ENCODE results near the gene LTN1. TPM values are rescaled to one million over a fixed set of nuclear protein-coding genes. Genes with fewer than 3 reads are reported as not detected.

The LTN1 gene
- total RNA-seq, 1 donor from 2014 or later = 21.9 TPM

DNA sequence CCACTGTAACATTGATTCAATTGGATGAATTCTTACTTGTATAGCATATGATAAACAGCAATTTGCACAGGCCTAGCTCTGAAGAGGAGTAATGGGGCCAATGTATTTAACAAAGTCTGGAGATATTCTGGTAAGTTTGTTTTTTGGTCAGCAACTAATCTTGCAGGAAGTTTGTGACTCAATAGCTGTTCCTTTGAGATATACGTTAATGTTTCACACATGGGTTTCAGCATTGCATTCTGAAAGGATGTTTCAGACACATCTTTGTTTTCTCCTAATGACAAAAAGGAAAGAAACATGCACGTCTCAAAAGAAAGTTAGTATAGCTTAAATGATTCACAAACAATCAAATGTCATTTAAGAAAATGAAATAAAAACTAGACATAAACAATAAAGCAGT lies 49.0 kb downstream of the LTN1 start:
- Histone ChIP-seq H3K36me3 (peaks cover 0 to 48% of the 10 kb centered on the region in 2 donors), H3K27me3 (no peaks in the 10 kb centered on the region), H3K9me3 (no peaks in the 10 kb centered on the region), H3K4me3 (no peak overlapping the region), H3K27ac (no peak overlapping the region), H3K4me1 (no peaks in the 10 kb centered on the region)
- TF ChIP-seq POLR2A (IDR thresholded peaks at IDR 0.05) (no peak), POLR2AphosphoS5 (IDR thresholded peaks at IDR 0.05; ENCODE audit: insufficient read depth in 1 of 2, low read depth in 1 of 2) (no peak)
- TF ChIP-seq, protein P1, sequence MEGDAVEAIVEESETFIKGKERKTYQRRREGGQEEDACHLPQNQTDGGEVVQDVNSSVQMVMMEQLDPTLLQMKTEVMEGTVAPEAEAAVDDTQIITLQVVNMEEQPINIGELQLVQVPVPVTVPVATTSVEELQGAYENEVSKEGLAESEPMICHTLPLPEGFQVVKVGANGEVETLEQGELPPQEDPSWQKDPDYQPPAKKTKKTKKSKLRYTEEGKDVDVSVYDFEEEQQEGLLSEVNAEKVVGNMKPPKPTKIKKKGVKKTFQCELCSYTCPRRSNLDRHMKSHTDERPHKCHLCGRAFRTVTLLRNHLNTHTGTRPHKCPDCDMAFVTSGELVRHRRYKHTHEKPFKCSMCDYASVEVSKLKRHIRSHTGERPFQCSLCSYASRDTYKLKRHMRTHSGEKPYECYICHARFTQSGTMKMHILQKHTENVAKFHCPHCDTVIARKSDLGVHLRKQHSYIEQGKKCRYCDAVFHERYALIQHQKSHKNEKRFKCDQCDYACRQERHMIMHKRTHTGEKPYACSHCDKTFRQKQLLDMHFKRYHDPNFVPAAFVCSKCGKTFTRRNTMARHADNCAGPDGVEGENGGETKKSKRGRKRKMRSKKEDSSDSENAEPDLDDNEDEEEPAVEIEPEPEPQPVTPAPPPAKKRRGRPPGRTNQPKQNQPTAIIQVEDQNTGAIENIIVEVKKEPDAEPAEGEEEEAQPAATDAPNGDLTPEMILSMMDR (IDR thresholded peaks at IDR 0.05) = no peak
- DNase-seq (ENCODE audit: extremely low spot score in 2 of 2) = no peak
- intact Hi-C loops (cut with DNase I) = no loop called here

DNA sequence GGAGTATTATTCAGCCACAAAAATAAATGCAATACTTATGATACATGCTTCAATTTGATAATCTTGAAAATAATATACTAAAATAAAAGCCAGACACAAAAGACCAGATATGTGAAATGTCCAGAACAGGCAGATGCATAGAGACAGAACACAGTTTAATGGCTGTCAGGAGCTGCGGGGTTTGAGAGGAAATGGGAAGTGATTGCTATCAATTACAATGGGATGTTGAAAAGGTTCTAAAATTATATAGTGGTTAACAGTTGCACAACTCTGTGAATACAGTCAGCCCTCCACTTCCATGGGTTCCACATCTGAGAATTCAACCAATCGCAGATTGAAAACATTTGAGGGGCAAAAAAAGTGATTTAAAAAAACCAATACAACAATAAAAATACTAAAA lies 54.0 kb downstream of the LTN1 start:
- Histone ChIP-seq H3K9me3 (no peaks in the 10 kb centered on the region), H3K27ac (no peak overlapping the region), H3K36me3 (peaks cover 0 to 42% of the 10 kb centered on the region in 2 donors), H3K4me1 (no peaks in the 10 kb centered on the region), H3K4me3 (no peak overlapping the region), H3K27me3 (no peaks in the 10 kb centered on the region)
- no peak for DNase-seq (ENCODE audit: extremely low spot score in 2 of 2)
- intact Hi-C loops (cut with DNase I) = no loop called here
- TF ChIP-seq POLR2A (IDR thresholded peaks at IDR 0.05) (no peak), POLR2AphosphoS5 (IDR thresholded peaks at IDR 0.05; ENCODE audit: insufficient read depth in 1 of 2, low read depth in 1 of 2) (no peak)
- TF ChIP-seq, protein P1 (IDR thresholded peaks at IDR 0.05) = no peak

DNA sequence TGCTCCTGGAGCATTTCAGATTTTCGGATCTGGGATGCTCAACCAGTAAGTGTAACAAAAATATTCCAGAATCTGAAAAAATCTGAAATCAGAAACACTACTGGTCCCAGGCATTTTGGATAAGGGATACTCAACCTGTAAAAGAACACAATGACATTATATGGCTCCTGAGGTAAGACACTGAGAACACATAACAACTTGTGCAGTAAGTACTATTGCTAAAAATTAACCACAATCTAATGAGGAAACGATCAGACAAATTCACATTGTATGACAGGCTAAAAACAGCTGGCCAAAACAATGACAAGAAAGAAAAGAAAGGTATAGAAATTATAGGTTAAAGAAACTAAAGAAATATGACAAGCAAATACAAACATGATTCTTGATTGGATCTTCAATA lies 54.9 kb downstream of the LTN1 start:
- Histone ChIP-seq H3K4me1 (no peaks in the 10 kb centered on the region), H3K27me3 (no peaks in the 10 kb centered on the region), H3K27ac (no peak overlapping the region), H3K36me3 (peaks cover 0 to 34% of the 10 kb centered on the region in 2 donors), H3K4me3 (no peak overlapping the region), H3K9me3 (no peaks in the 10 kb centered on the region)
- TF ChIP-seq POLR2AphosphoS5 (IDR thresholded peaks at IDR 0.05; ENCODE audit: insufficient read depth in 1 of 2, low read depth in 1 of 2) (no peak), POLR2A (IDR thresholded peaks at IDR 0.05) (no peak)
- TF ChIP-seq, protein P1 (IDR thresholded peaks at IDR 0.05) = no peak
- intact Hi-C loops (cut with DNase I) = no loop called here
- no peak for DNase-seq (ENCODE audit: extremely low spot score in 2 of 2)

DNA sequence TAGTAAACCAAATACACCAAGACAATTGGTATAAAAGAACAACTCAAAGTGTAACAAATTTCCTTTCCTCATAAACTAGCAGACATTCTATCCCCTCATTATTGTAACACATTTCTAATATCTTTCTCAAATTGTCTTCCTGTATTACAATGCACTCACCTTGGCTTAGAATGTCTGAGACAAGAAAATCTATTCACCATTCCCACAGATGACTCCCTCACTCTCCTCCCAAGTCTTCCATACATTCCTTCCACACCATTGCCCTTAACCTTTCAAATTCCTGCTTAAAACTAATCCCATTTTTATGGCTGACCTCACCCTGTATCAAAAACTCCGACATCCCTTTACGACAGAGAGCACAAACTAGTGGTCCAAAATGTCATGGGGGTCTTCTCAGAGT lies 56.0 kb downstream of the LTN1 start:
- Histone ChIP-seq H3K4me1 (no peaks in the 10 kb centered on the region), H3K9me3 (no peaks in the 10 kb centered on the region), H3K36me3 (peaks cover 0 to 31% of the 10 kb centered on the region in 2 donors), H3K27ac (no peak overlapping the region), H3K27me3 (no peaks in the 10 kb centered on the region), H3K4me3 (no peak overlapping the region)
- TF ChIP-seq, protein P1 (IDR thresholded peaks at IDR 0.05) = no peak
- TF ChIP-seq POLR2A (IDR thresholded peaks at IDR 0.05) (no peak), POLR2AphosphoS5 (IDR thresholded peaks at IDR 0.05; ENCODE audit: insufficient read depth in 1 of 2, low read depth in 1 of 2) (no peak)
- intact Hi-C loops (cut with DNase I) = no loop called here
- no peak for DNase-seq (ENCODE audit: extremely low spot score in 2 of 2)

DNA sequence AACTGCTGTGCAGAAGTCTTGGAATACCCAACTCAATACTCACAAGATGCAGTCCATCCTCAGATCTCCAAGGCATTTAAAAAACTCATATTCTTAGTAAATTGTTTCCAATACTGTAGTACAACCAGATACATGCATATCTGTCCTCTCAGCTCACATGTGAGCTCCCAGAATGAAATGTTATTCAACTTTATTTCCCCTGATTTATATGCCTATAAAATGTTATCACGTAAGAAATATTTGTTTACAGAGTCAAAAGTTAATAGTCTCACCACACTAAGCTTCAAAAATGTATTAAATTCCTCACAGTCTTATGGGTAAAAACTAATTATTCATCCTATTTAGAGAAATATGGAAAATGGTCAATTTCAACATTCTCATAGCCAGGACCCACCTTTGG lies 56.6 kb downstream of the LTN1 start:
- Histone ChIP-seq H3K36me3 (peaks cover 0 to 29% of the 10 kb centered on the region in 2 donors), H3K4me3 (no peak overlapping the region), H3K27me3 (no peaks in the 10 kb centered on the region), H3K27ac (no peak overlapping the region), H3K4me1 (no peaks in the 10 kb centered on the region), H3K9me3 (no peaks in the 10 kb centered on the region)
- intact Hi-C loops (cut with DNase I) = no loop called here
- DNase-seq (ENCODE audit: extremely low spot score in 2 of 2) = no peak
- TF ChIP-seq POLR2A (IDR thresholded peaks at IDR 0.05) = no peak
- TF ChIP-seq POLR2AphosphoS5 (IDR thresholded peaks at IDR 0.05; ENCODE audit: insufficient read depth in 1 of 2, low read depth in 1 of 2) = no peak
- TF ChIP-seq, protein P1 (IDR thresholded peaks at IDR 0.05) = no peak
